Pancreas (tissue), 10 donors: Measurements from ENCODE around the gene CITED4. TPM values are rescaled to one million over a fixed set of nuclear protein-coding genes. Genes with fewer than 3 reads are reported as not detected.

Experiments used
- ATAC-seq, 4 donors: fragments of 200-7000 bp; cut with Tn5 transposase; one replicate each; pipeline versions ENCODE4 v1.8.0 to v1.9.1; 2020; ENCODE audit warnings: mild to moderate bottlenecking in 4 of 4, moderate library complexity in 4 of 4
- DNase-seq, 6 donors: peaks; one replicate each; pipeline ENCODE4 v3.0.0-alpha.2; 2020
- FAIRE-seq: peaks from 2 replicates; lab custom pipeline; 2012; peaks lifted over from hg19 to GRCh38; lab: Jason Lieb, UNC
- H3K27ac ChIP-seq, 4 donors: fragments of 200-600 bp; sonication (generic); 1 replicate in 3 of 4; 2 replicates in 1 of 4; pipeline versions ENCODE4 v1.5.0 to v1.8.0; 2020
- H3K27me3 ChIP-seq, 4 donors: fragments of 200-600 bp; one replicate each; pipeline ENCODE4 v1.8.0; 2021
- H3K36me3 ChIP-seq, 3 donors: fragments of 200-600 bp; sonication (generic) in 1 of 3; one replicate each; pipeline versions ENCODE4 v1.5.0 to v1.8.0; 2020 to 2021
- H3K4me1 ChIP-seq, 3 donors: fragments of 200-600 bp; one replicate each; pipeline ENCODE4 v1.8.0; 2021
- H3K4me3 ChIP-seq, 4 donors: fragments of 200-600 bp; sonication (generic) in 2 of 4; one replicate each; pipeline versions ENCODE4 v1.5.0 to v1.8.0; 2020 to 2021
- H3K9me3 ChIP-seq, 4 donors: fragments of 200-600 bp; one replicate each; pipeline ENCODE4 v1.8.0; 2021
- CTCF ChIP-seq, 4 donors: fragments of 200-600 bp; sonication (generic) in 3 of 4; IDR thresholded peaks; one replicate each; pipeline versions ENCODE4 v1.5.0 to v1.8.0; 2021; ENCODE audit warnings: antibody characterized with exemption in 4 of 4
- WGBS, 2 donors: extraction: QIAGEN DNeasy Blood & Tissue Kit; methylation state at CpG; one replicate each; pipeline ENCODE4 v1.1.7; 2013; 5-methylcytosine and 5-hydroxymethylcytosine counted together
- intact Hi-C, 3 donors: fragments of 100-400 bp; cut with DNase I; formaldehyde crosslinking; loops; one replicate each; pipeline versions ENCODE4 v1.11.1 to v1.14.2; 2022
- polyA plus RNA-seq, 2 donors: library from polyadenylated mRNA; stranded (reverse); fragments of 200-250 nt; gene quantifications; one replicate each; pipeline ENCODE4 v1.2.3, GENCODE V29; 2013
- total RNA-seq, 6 donors: library from RNA; stranded (reverse); fragmentation: NEBNext Ultra II Directional in 4 of 6; extraction: Animal tissue kit (Norgen Biotek cat#: 25700) in 4 of 6; gene quantifications; one replicate each; pipeline versions ENCODE4 v1.2.1 to v1.2.4, GENCODE V29; 2021 to 2023
- donor health status: healthy with polysubstance abuse.
- donor health status: DM: no; HTN: no; CAD: no; lungs with moderate emphysema.
- donor health status: DM: no; HTN: no; CAD: no.
- donor health status: control.
- donor health status: control.
- donor health status: Bipolar disorder and iron deficiency.
- donor health status: DM: yes; HTN: yes; CAD: no.
- donor health status: DM: no; HTN: no; CAD: no.
- donor health status: DM: no; HTN: no; CAD: no.
- donor health status: DM: yes; HTN: yes; CAD: no.

Gene CITED4
- total and polyA plus RNA-seq, 8 donors: 41.1 to 81.2 (median 51.1) TPM

- H3K4me3 ChIP-seq: no peak overlapping the region
- H3K9me3 ChIP-seq: no peaks in the 10 kb centered on the region
- no peak for DNase-seq
- no peak for FAIRE-seq
- ATAC-seq: no peak
- H3K27ac ChIP-seq: no peak overlapping the region
- no peaks in the 10 kb centered on the region for H3K36me3 ChIP-seq
- TF ChIP-seq CTCF (IDR thresholded peaks at IDR 0.05): no peak
- intact Hi-C loops: loop anchor here in 1 of 3 donors (10.0 kb wide), 1 partner anchor 218 kb away; no protein-coding TSS in a partner anchor
- no peaks in the 10 kb centered on the region for H3K4me1 ChIP-seq
- no peaks in the 10 kb centered on the region for H3K27me3 ChIP-seq
- WGBS, 2 donors: 96 to 98% methylated on average over 3 of the region's 3 CpGs
These were observed 19.5 kb downstream of the CITED4 start for GRCh38 chr1:40842691-40843090.

GRCh38 chr1:40842207-40842606, 20.0 kb downstream of the CITED4 start:
- H3K36me3 ChIP-seq: no peaks in the 10 kb centered on the region
- no peak for TF ChIP-seq CTCF (IDR thresholded peaks at IDR 0.05)
- H3K9me3 ChIP-seq: no peaks in the 10 kb centered on the region
- DNase-seq (no peak), ATAC-seq (no peak), FAIRE-seq (no peak)
- H3K27ac ChIP-seq: no peak overlapping the region
- no peaks in the 10 kb centered on the region for H3K27me3 ChIP-seq
- H3K4me1 ChIP-seq: no peaks in the 10 kb centered on the region
- no peak overlapping the region for H3K4me3 ChIP-seq
- intact Hi-C loops: loop anchor here in 1 of 3 donors (10.0 kb wide), 1 partner anchor 217 kb away; no protein-coding TSS in a partner anchor
- WGBS, 2 donors: 60 to 63% methylated on average over 4 of the region's 4 CpGs

DNA sequence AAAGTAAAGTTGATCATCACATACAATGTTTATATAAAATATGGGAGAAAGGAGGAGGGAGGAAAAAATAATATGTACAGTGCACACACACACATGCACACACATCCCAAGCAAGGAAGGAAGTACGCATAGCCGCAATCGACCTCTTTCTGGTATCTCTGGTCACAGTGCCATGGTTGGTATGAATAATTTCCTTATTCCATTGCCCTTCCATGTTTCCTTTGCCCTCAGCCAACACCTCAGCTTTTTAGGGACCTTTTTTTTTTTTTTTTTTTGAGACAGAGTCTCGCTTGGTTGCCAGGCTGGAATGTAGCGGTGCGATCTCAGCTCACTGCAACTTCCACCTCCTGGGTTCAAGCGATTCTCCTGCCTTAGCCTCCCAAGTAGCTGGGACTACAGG, 20.6 kb downstream of the CITED4 start:
- Histone ChIP-seq H3K27me3 (no peaks in the 10 kb centered on the region), H3K36me3 (no peaks in the 10 kb centered on the region), H3K27ac (no peak overlapping the region), H3K4me3 (no peak overlapping the region), H3K4me1 (no peaks in the 10 kb centered on the region), H3K9me3 (no peaks in the 10 kb centered on the region)
- ATAC-seq: no peak
- intact Hi-C loops: loop anchor here in 1 of 3 donors (10.0 kb wide), 1 partner anchor 217 kb away; no protein-coding TSS in a partner anchor
- FAIRE-seq: no peak
- TF ChIP-seq CTCF (IDR thresholded peaks at IDR 0.05): no peak
- no peak for DNase-seq
- 84 to 92% methylated on average over 7 of the region's 7 CpGs for WGBS, 2 donors

- FAIRE-seq: no peak
- H3K9me3 ChIP-seq: no peaks in the 10 kb centered on the region
- 66 to 71% methylated on average over 6 of the region's 6 CpGs for WGBS, 2 donors
- ATAC-seq: no peak
- no peak overlapping the region for H3K4me3 ChIP-seq
- no peaks in the 10 kb centered on the region for H3K36me3 ChIP-seq
- no peak for TF ChIP-seq CTCF (IDR thresholded peaks at IDR 0.05)
- H3K27ac ChIP-seq: no peak overlapping the region
- H3K27me3 ChIP-seq: no peaks in the 10 kb centered on the region
- intact Hi-C loops: loop anchor here in 1 of 3 donors (10.0 kb wide), 1 partner anchor 216 kb away; no protein-coding TSS in a partner anchor
- H3K4me1 ChIP-seq: no peaks in the 10 kb centered on the region
- no peak for DNase-seq
These were observed 21.4 kb downstream of the CITED4 start for GRCh38 chr1:40840526-40841323.

DNA sequence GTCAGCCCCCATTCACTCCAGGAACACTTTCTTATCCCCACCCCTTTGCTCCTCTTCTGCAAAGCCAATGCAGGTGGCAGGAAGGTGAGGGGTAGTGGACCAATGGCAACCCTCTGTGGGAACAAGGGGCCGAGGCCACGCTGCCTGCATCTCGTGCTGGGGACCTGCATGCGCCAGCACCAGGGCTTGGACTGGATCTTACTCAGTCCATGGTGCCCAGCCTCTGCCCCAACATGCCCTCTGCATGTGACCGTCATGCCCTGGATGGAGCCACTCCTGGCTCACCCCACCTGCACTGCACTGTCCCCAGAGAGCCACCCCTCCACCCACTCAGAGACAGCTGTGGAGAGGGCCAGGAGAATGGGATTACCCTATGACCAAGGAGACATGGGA, 22.2 kb downstream of the CITED4 start:
- H3K27ac ChIP-seq: no peak overlapping the region
- intact Hi-C loops: loop anchor here in 2 of 3 donors (10.0 kb wide), 2 partner anchors 115 to 215 kb away; no protein-coding TSS in a partner anchor
- WGBS, 2 donors: 91 to 96% methylated on average over 5 of the region's 5 CpGs
- ATAC-seq: no peak
- DNase-seq: peak in 1 of 6 donors; percentile 40
- H3K9me3 ChIP-seq: no peaks in the 10 kb centered on the region
- H3K4me1 ChIP-seq: no peaks in the 10 kb centered on the region
- H3K36me3 ChIP-seq: no peaks in the 10 kb centered on the region
- no peak for TF ChIP-seq CTCF (IDR thresholded peaks at IDR 0.05)
- FAIRE-seq: no peak
- H3K4me3 ChIP-seq: no peak overlapping the region
- no peaks in the 10 kb centered on the region for H3K27me3 ChIP-seq
